Choroid plexus epithelial cell (primary cell): ENCODE data around the gene ACKR2.
A peak's percentile ranks its signal among the peaks of the same experiment; 100 is the strongest.

ENCODE experiments used
- DNase-seq: peaks from one replicate; pipeline ENCODE4 v3.0.0-alpha.2; 2010; ENCODE audit warnings: low read depth
- H3K4me3 ChIP-seq: 2 replicates; pipeline ENCODE4 v1.5.1; 2011; ENCODE audit warnings: low read depth, mild to moderate bottlenecking, control low read depth, low read length, moderate library complexity
- TF ChIP-seq, protein P1 (sequence below): conservative IDR thresholded peaks from 2 replicates; pipeline ENCODE4 v1.5.1; 2011; ENCODE audit warnings: low read depth, mild to moderate bottlenecking, control low read depth, inconsistent platforms, low read length, moderate library complexity

ACKR2 gene

GRCh38 chr3:42829083-42829627 is 19.9 kb downstream of the ACKR2 start:
- no peak overlapping the region for H3K4me3 ChIP-seq
- TF ChIP-seq, protein P1, sequence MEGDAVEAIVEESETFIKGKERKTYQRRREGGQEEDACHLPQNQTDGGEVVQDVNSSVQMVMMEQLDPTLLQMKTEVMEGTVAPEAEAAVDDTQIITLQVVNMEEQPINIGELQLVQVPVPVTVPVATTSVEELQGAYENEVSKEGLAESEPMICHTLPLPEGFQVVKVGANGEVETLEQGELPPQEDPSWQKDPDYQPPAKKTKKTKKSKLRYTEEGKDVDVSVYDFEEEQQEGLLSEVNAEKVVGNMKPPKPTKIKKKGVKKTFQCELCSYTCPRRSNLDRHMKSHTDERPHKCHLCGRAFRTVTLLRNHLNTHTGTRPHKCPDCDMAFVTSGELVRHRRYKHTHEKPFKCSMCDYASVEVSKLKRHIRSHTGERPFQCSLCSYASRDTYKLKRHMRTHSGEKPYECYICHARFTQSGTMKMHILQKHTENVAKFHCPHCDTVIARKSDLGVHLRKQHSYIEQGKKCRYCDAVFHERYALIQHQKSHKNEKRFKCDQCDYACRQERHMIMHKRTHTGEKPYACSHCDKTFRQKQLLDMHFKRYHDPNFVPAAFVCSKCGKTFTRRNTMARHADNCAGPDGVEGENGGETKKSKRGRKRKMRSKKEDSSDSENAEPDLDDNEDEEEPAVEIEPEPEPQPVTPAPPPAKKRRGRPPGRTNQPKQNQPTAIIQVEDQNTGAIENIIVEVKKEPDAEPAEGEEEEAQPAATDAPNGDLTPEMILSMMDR: no peak
- DNase-seq: no peak

- TF ChIP-seq, protein P1: no peak
- H3K4me3 ChIP-seq: no peak overlapping the region
- no peak for DNase-seq
These were observed 20.6 kb downstream of the ACKR2 start for GRCh38 chr3:42829628-42830436.

- peak; percentile 67 for DNase-seq
- TF ChIP-seq, protein P1: peak; percentile 62
- H3K4me3 ChIP-seq: no peak overlapping the region
These were observed 21.4 kb downstream of the ACKR2 start for GRCh38 chr3:42830437-42831320.

DNA sequence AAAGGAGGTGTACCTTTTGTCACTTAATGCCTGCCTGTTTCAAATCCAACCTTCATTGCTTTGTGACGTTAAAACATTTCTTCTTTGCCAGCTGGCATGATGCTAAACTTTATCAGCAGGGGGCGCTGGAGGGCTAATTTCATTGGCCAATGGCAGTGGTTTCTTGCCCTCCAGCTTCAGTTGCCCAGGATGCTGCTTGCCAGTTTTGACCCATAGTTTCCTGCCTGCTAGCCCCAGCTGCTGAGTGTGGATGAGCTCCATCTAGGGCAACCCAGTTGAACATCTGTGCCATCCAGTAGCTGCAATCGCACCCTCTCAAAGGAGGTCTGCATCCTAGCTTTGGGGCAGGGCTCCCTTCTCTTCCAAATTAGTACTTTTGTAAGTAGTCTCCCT is 22.1 kb downstream of the ACKR2 start:
- DNase-seq: peak; percentile 62
- TF ChIP-seq, protein P1: peak; percentile 82

DNA sequence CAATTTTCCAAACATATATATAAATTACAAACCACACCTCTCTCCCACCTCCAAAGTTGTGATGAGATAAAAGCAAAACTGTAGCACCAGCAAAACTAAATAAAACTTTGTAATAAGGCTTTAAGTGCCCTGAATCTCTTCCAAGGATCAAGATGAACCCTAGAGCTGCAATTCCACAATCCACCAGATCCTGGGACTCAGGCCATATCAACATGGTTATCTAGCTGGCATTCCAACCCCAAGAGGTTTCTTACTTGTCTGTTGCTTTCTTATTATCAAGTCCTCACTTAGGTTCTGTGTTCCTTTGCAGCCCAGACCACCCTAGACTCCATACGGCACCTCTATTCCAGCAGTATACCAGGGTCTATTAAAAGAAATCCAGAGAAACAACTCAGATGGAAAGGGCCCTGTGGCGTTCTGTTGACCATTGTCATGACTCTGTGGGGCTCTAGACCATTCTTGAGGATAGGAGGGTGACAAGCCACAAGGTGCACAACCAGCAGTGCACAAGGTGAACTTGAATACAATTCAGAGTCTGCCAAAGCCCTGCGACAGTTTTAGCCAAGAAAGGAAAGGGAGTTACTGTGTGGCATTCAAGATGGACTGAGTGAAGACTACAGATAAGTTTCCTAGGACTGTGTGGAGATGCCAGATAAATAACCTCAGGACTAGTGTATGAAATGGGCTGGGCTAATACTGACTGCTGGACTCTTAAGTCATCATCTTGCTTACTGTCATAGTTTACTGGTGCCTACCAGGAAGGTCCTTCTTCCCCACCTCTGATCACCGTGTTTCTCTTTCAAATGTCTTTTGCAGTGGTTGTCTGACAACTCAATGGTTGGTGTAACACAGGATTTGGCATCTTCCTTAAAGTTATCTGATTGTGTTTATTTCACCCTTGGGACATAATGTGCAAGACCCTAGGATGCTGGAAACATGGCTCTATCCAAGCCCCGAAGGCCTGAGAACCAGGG is 27.2 kb downstream of the ACKR2 start:
- TF ChIP-seq, protein P1: peak; percentile 5
- no peak for DNase-seq
- no peak overlapping the region for H3K4me3 ChIP-seq

More for the DNA sequence above, 22.1 kb downstream of the ACKR2 start:
- H3K4me3 ChIP-seq: no peak overlapping the region

DNA sequence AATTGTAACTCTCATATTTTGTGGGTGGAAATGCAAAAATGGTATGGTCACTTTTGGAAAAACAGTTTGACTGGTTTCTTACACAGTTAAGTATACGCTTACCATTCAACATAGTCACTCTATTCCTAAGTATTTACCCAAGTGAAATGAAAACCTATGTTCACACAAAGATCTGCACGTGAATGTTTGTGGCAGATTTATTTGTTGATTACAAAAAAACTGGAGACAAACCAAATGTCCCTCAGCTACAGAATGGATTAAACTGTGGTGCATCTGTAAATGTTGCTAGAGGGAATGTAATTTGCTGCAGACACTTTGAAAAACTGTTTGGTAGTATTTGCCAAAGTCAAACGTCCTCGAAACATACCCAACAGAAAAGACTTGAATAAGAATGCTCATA is 29.3 kb downstream of the ACKR2 start:
- H3K4me3 ChIP-seq: no peak overlapping the region
- no peak for DNase-seq
- TF ChIP-seq, protein P1: no peak
